Suppressor macrophage (primary cell): Measurements from ENCODE around the gene SHROOM3.
"Not testable (repeated sequence)": the region's sequence is repeated elsewhere in the genome, so short reads cannot be mapped to it uniquely, and the experiment has no call there.

Source experiments
- DNase-seq, 4 experiments: peaks; one replicate each; pipeline ENCODE4 v3.0.0-alpha.2; 2020 to 2022

The SHROOM3 gene

GRCh38 chr4:76726631-76727030 lies 291.6 kb downstream of the SHROOM3 start:
- no peak for DNase-seq

GRCh38 chr4:76727934-76728333 lies 292.9 kb downstream of the SHROOM3 start:
- not testable (repeated sequence) for DNase-seq

GRCh38 chr4:76729460-76729859 lies 294.4 kb downstream of the SHROOM3 start:
- DNase-seq = peak in 1 of 4 experiments; percentile 10

GRCh38 chr4:76729980-76730379 lies 295.0 kb downstream of the SHROOM3 start:
- peak in 1 of 4 experiments; percentile 23 for DNase-seq

- DNase-seq = no peak
These were observed 297.2 kb downstream of the SHROOM3 start for GRCh38 chr4:76732246-76732645.

GRCh38 chr4:76733068-76733771 lies 298.2 kb downstream of the SHROOM3 start:
- no peak for DNase-seq

- DNase-seq = peak in 1 of 4 experiments; percentile 20
These were observed 301.4 kb downstream of the SHROOM3 start for GRCh38 chr4:76736414-76736813.

GRCh38 chr4:76737180-76737579 lies 302.2 kb downstream of the SHROOM3 start:
- DNase-seq = no peak

- no peak for DNase-seq
These were observed 302.7 kb downstream of the SHROOM3 start for GRCh38 chr4:76737771-76738085.

- DNase-seq = no peak
These were observed 303.3 kb downstream of the SHROOM3 start for GRCh38 chr4:76738086-76738931.

- DNase-seq = no peak
These were observed 305.2 kb downstream of the SHROOM3 start for GRCh38 chr4:76740192-76740591.

- no peak for DNase-seq
These were observed 306.0 kb downstream of the SHROOM3 start for GRCh38 chr4:76740866-76741662.

GRCh38 chr4:76741663-76742020 lies 306.6 kb downstream of the SHROOM3 start:
- DNase-seq = no peak

GRCh38 chr4:76744241-76744921 lies 309.4 kb downstream of the SHROOM3 start:
- no peak for DNase-seq

- DNase-seq = no peak
These were observed 310.2 kb downstream of the SHROOM3 start for GRCh38 chr4:76745240-76745639.

- DNase-seq = no peak
These were observed 312.5 kb downstream of the SHROOM3 start for GRCh38 chr4:76747563-76747962.

- peak in 3 of 4 experiments; percentile 28 to 34 (median 30) for DNase-seq
These were observed 313.6 kb downstream of the SHROOM3 start for GRCh38 chr4:76748649-76749048.

GRCh38 chr4:76749355-76749754 lies 314.3 kb downstream of the SHROOM3 start:
- DNase-seq = no peak

- DNase-seq = no peak
These were observed 315.7 kb downstream of the SHROOM3 start for GRCh38 chr4:76750716-76751115.

GRCh38 chr4:76751612-76752343 lies 316.7 kb downstream of the SHROOM3 start:
- no peak for DNase-seq

GRCh38 chr4:76752861-76753501 lies 318.0 kb downstream of the SHROOM3 start:
- DNase-seq = no peak
